Measurements from ENCODE around the gene TRPM4. TPM values are rescaled to one million over a fixed set of nuclear protein-coding genes. Genes with fewer than 3 reads are reported as not detected.
A peak's percentile ranks its signal among the peaks of the same experiment; 100 is the strongest.

TRPM4 gene
- total and polyA plus RNA-seq, 2 of the 13 experiments (the other 11 are each of a cell fraction or from before 2014, with no cell fraction given), result 1.9 to 4.3 TPM

GRCh38 chr19:49118565-49119410, 38.8 kb upstream of the TRPM4 start, which contains the start of gene C19orf73 (continued):
- TF ChIP-seq ZIK1 (CRISPR knock-in tag; IDR thresholded peaks at IDR 0.05; ENCODE audit: borderline replicate concordance, low read depth) (no peak), YY1 (IDR thresholded peaks at IDR 0.05; ENCODE audit: insufficient read depth, insufficient replicate concordance, low read depth, low read length) (no peak), KDM3A (CRISPR knock-in tag; IDR thresholded peaks at IDR 0.05; ENCODE audit: low read depth) (peak; percentile 54; the same call in 1 of the 2 replicates), UBTF (CRISPR knock-in tag; IDR thresholded peaks at IDR 0.05) (peak; percentile 50), ZNF740 (CRISPR knock-in tag; IDR thresholded peaks at IDR 0.05) (no peak; the same call in 1 of the 2 replicates), ZNF709 (CRISPR knock-in tag; IDR thresholded peaks at IDR 0.05) (peak; percentile 93; the same call in 1 of the 2 replicates), KDM1A (CRISPR knock-in tag; IDR thresholded peaks at IDR 0.05) (no peak), EED (CRISPR knock-in tag; IDR thresholded peaks at IDR 0.05) (no peak), ZNF670 (CRISPR knock-in tag; IDR thresholded peaks at IDR 0.05; ENCODE audit: borderline replicate concordance) (peak; percentile 88; the same call in 1 of the 2 replicates), WIZ (CRISPR knock-in tag; IDR thresholded peaks at IDR 0.05) (no peak), CHD4 (IDR thresholded peaks at IDR 0.05; ENCODE audit: borderline replicate concordance, low read length) (no peak), ZSCAN31 (CRISPR knock-in tag; IDR thresholded peaks at IDR 0.05; ENCODE audit: low read depth) (0 out of 2 replicates have a peak, but pooled peaks have one; percentile 69), ZFAT (CRISPR knock-in tag; conservative IDR thresholded peaks at IDR 0.05) (no peak), EHMT2 (IDR thresholded peaks at IDR 0.05; ENCODE audit: borderline replicate concordance, low read depth, low read length) (no peak), ZNF407 (CRISPR knock-in tag; IDR thresholded peaks at IDR 0.05; ENCODE audit: not compliant biosample characterization) (no peak), ZNF724P (CRISPR knock-in tag; IDR thresholded peaks at IDR 0.05; ENCODE audit: borderline replicate concordance) (no peak), NR1H2 (CRISPR knock-in tag; IDR thresholded peaks at IDR 0.05; ENCODE audit: borderline replicate concordance, low read depth) (no peak), GLI4 (CRISPR knock-in tag; IDR thresholded peaks at IDR 0.05; ENCODE audit: borderline replicate concordance) (no peak)

Data from HepG2 (cell line).